ENCODE results near the gene GRIA1. TPM values are rescaled to one million over a fixed set of nuclear protein-coding genes. Genes with fewer than 3 reads are reported as not detected.

GRIA1 gene
- total RNA-seq, 4 donors from 2014 or later = 1.7 TPM; not detected in 3

DNA sequence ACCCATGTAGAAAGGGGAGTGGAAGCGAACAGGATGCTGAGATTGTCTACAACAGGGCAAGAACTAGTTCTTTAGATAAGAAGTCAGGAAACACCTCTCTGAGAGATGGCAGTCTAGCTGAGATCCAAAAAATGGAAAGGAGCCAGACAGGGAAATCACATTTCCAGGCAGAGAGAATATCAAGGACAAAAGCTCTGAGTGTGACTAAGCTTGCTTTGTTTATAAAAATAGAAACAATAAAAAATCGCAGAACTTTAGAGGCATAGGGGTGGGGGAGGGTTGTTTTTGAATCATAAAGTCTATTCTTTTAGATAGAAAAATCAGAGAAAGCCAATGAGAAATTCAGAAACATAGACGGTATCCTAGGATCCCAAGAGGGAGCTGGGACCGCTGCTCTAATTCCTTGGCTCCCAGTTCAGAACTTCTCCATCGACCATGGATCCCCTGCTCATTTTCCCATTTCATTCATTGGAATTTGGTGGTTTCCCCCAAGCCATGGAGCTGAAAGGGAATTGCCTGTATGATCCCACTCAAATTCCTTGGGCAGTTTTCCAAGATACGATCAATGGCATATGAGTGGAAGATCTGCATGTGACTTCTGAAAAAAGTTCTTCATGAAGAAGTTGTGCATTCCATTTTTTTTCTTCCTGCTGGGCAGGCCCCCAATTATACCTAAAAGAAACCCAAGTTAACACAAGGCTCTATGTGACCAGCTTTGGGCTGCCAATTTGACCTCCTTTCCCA, 182.0 kb downstream of the GRIA1 start:
- H3K36me3 ChIP-seq = no peaks in the 10 kb centered on the region
- H3K4me1 ChIP-seq = no peaks in the 10 kb centered on the region
- H3K9me3 ChIP-seq = no peaks in the 10 kb centered on the region
- no peak overlapping the region for H3K4me3 ChIP-seq
- H3K27ac ChIP-seq = no peak overlapping the region
- no peak for DNase-seq
- no peaks in the 10 kb centered on the region for H3K27me3 ChIP-seq
- TF ChIP-seq, protein P1, sequence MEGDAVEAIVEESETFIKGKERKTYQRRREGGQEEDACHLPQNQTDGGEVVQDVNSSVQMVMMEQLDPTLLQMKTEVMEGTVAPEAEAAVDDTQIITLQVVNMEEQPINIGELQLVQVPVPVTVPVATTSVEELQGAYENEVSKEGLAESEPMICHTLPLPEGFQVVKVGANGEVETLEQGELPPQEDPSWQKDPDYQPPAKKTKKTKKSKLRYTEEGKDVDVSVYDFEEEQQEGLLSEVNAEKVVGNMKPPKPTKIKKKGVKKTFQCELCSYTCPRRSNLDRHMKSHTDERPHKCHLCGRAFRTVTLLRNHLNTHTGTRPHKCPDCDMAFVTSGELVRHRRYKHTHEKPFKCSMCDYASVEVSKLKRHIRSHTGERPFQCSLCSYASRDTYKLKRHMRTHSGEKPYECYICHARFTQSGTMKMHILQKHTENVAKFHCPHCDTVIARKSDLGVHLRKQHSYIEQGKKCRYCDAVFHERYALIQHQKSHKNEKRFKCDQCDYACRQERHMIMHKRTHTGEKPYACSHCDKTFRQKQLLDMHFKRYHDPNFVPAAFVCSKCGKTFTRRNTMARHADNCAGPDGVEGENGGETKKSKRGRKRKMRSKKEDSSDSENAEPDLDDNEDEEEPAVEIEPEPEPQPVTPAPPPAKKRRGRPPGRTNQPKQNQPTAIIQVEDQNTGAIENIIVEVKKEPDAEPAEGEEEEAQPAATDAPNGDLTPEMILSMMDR (IDR thresholded peaks at IDR 0.05) = no peak
- no peak for TF ChIP-seq POLR2A (IDR thresholded peaks at IDR 0.05)

DNA sequence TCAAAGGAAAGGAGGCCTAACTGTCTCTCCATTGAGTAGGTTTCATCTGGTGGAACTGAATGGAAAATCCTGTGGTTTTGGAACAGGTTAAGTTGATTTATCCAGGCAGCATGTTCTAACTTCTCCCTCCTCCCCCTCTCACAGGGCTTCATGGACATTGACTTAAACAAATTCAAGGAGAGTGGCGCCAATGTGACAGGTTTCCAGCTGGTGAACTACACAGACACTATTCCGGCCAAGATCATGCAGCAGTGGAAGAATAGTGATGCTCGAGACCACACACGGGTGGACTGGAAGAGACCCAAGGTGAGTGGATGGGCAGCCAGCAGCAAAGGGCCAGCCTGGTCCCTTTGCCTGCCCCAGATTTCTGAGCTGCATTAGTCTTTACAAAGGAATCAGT, 183.9 kb downstream of the GRIA1 start:
- no peak for DNase-seq
- H3K27me3 ChIP-seq = no peaks in the 10 kb centered on the region

DNA sequence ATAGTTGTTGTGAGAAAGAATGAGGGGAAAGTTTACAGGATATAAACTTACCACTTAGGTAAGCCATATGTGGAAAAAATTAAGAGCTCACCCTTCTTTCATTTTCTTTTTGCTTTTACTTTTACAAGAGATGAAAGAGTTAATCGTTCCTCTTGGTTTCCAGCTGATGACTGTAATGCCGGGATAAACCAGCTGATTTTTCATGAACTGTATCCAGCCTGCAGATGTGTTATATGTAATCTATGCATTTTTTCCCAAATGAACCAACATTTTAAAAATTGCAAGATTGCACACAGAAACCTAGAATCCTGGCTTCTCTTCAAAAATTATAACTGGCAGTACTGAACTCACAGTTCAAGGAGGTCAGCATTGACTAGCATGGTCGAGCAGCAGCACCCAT, 185.9 kb downstream of the GRIA1 start:
- no peak for DNase-seq
- Histone ChIP-seq H3K27me3 (no peaks in the 10 kb centered on the region), H3K9me3 (no peaks in the 10 kb centered on the region), H3K36me3 (no peaks in the 10 kb centered on the region), H3K27ac (no peak overlapping the region), H3K4me3 (no peak overlapping the region), H3K4me1 (no peaks in the 10 kb centered on the region)
- no peak for TF ChIP-seq POLR2A (IDR thresholded peaks at IDR 0.05)
- TF ChIP-seq, protein P1 (IDR thresholded peaks at IDR 0.05) = no peak

More for the DNA sequence above, 183.9 kb downstream of the GRIA1 start:
- Histone ChIP-seq H3K4me1 (no peaks in the 10 kb centered on the region), H3K36me3 (no peaks in the 10 kb centered on the region), H3K27ac (no peak overlapping the region), H3K4me3 (no peak overlapping the region), H3K9me3 (no peaks in the 10 kb centered on the region)
- TF ChIP-seq POLR2A (IDR thresholded peaks at IDR 0.05) = no peak
- TF ChIP-seq, protein P1 (IDR thresholded peaks at IDR 0.05) = no peak

DNA sequence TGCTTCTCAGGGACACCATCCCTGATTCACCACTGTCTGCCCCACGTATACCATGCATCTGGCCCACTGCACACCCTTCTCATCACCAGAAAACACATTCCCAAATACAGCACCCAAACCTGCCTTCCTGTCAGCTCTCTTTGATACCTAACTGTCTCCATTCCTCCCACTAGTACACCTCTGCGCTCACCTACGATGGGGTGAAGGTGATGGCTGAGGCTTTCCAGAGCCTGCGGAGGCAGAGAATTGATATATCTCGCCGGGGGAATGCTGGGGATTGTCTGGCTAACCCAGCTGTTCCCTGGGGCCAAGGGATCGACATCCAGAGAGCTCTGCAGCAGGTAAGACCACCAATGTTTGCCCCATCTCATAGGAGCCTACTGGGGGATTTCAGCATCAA, 186.4 kb downstream of the GRIA1 start:
- no peaks in the 10 kb centered on the region for H3K27me3 ChIP-seq

DNA sequence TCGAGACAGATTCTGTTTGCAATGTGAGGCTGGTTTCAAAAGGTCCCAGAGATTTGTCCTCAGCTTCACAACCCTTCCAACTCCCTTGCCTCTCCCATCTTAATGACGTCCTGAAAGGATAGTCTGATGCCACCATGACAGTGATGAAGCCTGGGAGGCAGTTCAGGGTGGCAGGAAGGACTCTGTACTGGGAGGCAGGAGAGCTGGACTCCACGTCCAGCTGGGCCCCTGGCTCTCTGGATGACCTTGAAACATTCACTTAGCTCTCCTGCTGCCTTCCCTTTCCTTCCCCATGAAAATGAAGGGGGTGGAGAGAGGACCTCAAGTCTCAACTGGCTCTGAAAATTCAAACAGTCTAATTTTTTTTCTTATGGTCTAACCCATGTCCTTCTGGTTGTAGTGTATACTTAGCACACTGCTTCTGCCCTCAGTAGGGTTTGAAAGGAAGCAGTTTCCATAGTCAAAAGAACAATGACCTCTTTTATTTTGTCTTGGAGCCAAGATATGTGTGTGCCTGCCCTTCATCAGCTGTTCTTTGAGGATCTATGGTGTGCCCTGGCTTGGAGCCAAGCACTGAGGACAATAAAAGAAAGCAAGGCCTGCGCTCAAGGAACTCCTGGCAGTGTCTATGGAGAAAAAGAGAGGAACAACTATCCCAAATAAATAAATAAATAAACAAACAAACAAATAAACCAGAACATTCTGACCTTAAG, 188.3 kb downstream of the GRIA1 start:
- Histone ChIP-seq H3K9me3 (no peaks in the 10 kb centered on the region), H3K4me3 (no peak overlapping the region), H3K27me3 (no peaks in the 10 kb centered on the region), H3K36me3 (no peaks in the 10 kb centered on the region), H3K27ac (no peak overlapping the region), H3K4me1 (no peaks in the 10 kb centered on the region)
- no peak for DNase-seq
- no peak for TF ChIP-seq POLR2A (IDR thresholded peaks at IDR 0.05)
- TF ChIP-seq, protein P1 (IDR thresholded peaks at IDR 0.05) = no peak

More for the DNA sequence above, 186.4 kb downstream of the GRIA1 start:
- Histone ChIP-seq H3K4me3 (no peak overlapping the region), H3K9me3 (no peaks in the 10 kb centered on the region), H3K27ac (no peak overlapping the region), H3K36me3 (no peaks in the 10 kb centered on the region), H3K4me1 (no peaks in the 10 kb centered on the region)
- no peak for DNase-seq
- TF ChIP-seq POLR2A (IDR thresholded peaks at IDR 0.05) = no peak
- TF ChIP-seq, protein P1 (IDR thresholded peaks at IDR 0.05) = no peak
